GM18499 (cell line): ENCODE results near the gene CDHR2.

Experiments used
- ATAC-seq: cut with Tn5 transposase; IDR thresholded peaks from one replicate; pipeline ENCODE4 v1.9.1; 2021; ENCODE audit warnings: moderate number of reproducible peaks; ENCODE audit not compliant: insufficient read depth, unreplicated experiment

CDHR2 gene, protein sequence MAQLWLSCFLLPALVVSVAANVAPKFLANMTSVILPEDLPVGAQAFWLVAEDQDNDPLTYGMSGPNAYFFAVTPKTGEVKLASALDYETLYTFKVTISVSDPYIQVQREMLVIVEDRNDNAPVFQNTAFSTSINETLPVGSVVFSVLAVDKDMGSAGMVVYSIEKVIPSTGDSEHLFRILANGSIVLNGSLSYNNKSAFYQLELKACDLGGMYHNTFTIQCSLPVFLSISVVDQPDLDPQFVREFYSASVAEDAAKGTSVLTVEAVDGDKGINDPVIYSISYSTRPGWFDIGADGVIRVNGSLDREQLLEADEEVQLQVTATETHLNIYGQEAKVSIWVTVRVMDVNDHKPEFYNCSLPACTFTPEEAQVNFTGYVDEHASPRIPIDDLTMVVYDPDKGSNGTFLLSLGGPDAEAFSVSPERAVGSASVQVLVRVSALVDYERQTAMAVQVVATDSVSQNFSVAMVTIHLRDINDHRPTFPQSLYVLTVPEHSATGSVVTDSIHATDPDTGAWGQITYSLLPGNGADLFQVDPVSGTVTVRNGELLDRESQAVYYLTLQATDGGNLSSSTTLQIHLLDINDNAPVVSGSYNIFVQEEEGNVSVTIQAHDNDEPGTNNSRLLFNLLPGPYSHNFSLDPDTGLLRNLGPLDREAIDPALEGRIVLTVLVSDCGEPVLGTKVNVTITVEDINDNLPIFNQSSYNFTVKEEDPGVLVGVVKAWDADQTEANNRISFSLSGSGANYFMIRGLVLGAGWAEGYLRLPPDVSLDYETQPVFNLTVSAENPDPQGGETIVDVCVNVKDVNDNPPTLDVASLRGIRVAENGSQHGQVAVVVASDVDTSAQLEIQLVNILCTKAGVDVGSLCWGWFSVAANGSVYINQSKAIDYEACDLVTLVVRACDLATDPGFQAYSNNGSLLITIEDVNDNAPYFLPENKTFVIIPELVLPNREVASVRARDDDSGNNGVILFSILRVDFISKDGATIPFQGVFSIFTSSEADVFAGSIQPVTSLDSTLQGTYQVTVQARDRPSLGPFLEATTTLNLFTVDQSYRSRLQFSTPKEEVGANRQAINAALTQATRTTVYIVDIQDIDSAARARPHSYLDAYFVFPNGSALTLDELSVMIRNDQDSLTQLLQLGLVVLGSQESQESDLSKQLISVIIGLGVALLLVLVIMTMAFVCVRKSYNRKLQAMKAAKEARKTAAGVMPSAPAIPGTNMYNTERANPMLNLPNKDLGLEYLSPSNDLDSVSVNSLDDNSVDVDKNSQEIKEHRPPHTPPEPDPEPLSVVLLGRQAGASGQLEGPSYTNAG (N-terminal part only)

DNA sequence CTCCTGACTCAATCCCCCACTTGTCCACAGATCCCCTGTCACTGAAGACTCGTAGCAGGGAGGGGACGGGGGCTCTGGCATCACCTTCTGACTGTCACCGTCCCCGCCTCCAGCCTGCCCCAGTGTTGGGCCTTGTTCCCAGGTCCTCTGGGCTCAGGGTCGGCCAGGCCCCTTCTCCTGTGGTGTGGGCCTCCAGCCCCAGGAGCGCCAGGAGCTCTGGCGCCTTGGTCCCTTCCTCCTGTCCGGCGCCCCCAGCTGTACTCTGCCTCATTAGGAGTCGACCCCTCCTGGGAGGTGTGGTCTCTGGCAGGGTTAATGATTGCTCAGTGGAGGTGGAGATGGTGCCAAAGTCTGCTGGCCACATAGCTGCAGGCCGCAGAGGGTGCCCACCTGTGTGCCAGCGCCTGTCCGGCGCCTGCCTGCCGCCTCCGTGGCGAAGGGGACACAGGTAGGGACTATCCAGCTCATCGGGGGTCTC lies at the start of gene CDHR2:
Gene CDHR2 (plus strand): TSS at position 376 of the 478 bp plus-strand sequence. CDS start 16,011 bp downstream, outside the sequence.
- no peak for ATAC-seq

DNA sequence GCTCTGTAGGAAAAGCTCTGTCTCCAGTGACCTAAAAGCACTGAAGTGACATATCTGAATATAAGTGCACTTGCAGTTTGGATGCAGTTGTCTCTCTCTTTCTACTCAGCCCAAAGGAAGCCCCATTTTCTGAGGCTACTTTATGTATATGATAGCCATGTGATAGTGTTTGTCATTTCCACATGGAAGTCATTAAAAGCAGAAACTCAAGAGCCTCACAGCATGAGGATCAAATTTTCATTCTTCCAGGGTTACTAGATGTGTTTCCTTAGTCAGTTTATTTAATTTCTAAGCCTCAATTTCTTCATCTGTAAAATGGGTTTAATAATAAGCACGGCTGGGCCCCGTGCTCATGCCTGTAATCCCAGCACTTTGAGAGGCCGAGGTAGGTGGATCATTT lies 48.6 kb upstream of the CDHR2 start:
- ATAC-seq, result no peak

DNA sequence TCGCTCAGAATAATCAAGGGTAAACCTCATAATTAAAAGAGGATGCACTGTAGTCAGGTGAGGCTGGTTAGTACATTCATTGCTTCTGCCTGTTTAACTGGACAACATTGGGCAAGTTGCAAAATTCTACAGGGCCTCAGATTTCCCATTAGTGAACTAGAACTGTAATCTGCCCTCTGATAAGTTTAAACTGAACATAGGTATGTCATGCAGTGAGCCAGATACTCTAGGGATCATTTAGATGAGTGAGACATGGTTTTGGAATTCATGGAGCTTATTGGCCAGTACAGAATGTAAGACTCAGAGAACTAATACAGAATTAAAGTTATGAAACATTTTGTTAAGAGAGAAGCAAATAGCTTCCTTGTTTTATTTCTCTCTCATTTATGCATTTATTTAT lies 47.8 kb upstream of the CDHR2 start:
- no peak for ATAC-seq

DNA sequence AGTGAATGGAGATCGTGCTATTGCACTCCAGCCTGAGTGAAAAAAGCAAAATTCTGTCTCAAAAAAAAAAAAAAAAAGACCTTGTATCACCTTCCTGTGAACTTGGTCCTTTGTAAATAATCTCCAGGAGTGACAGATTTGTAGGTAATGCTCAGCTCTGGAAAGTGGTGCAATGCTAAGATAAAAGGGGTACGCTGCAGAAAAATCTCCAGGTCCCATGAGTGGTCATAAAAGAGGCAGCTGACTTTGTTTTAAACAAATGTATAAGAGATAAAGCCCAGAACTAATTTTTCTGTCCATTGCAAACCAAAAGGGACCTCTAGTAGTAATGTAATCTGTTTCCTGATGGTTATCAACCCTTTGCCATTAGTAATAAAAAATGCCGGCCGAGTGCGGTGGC lies 45.6 kb upstream of the CDHR2 start:
- ATAC-seq, result no peak

DNA sequence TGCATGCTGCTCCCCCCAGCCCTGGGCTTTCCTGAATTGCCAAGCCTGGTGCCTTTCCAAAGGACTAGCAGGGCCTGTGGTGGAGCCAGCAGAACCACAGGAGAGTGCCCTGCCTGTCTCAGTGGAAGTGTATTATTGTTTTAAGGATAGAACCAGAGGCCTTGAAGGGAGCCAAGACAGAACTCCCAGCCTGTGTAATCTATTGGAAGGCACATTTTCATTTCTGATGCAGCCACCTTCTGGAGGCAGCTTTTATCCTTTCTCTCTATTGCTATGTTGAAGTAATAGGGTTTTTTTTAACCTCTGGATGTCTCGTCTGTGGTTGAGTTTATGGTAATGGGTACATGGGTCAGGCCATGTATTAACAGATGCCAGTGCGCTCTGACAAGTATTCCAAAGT lies 41.2 kb upstream of the CDHR2 start:
- no peak for ATAC-seq

- ATAC-seq, result no peak
Measured at GRCh38 chr5:176508603-176509002, 40.5 kb upstream of the CDHR2 start.

DNA sequence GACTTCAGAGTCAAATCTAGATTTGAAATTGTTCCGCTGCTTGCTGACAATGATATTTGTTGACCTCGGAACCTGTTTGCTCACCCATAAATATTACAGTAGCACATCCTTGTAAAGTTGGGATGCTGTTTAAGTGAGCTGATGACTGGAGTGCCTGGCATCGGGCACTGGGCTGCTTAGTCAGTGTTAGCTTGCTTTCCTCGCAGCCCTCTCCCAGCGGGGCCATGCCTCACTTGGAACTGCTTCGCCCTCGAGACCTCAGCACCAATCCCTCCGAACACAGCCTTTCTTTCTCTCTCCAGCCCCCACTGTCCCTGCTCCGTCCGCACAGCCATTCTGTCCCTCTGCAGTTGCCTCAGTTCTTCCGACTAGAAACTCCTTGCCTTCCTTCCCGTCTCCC lies 35.4 kb upstream of the CDHR2 start:
- no peak for ATAC-seq

DNA sequence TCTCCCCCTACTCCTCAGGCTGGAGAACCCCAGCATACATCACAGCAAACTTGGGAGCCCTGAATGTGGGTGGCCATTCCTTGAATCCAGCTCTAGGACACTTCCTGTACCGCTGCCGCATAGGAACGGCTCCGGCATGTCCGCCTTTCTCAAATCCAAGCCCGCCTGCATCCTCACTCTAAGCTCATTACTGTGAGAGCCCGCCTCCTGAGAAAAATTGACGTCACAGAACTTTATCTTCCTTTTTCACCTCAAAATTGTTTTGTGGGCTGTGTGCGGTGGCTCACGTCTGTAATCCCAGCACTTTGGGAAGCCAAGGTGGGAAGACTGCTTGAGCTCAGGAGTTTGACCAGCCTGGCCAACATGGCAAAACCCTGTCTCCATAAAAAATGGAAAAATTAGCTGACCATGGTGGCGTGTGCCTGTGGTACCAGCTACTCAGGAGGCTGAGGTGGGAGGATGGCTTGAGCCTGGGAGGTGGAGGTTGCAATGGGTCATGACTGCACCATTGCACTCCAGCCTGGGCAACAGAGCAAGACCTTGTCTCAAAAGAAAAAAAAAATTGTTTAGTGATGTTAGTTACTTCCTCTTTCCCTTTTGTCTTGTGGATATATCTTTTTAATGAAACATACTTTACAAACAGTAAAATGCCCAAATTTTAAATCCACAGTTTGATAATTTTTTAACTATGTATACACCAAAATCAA lies 34.7 kb upstream of the CDHR2 start:
- ATAC-seq, result no peak

DNA sequence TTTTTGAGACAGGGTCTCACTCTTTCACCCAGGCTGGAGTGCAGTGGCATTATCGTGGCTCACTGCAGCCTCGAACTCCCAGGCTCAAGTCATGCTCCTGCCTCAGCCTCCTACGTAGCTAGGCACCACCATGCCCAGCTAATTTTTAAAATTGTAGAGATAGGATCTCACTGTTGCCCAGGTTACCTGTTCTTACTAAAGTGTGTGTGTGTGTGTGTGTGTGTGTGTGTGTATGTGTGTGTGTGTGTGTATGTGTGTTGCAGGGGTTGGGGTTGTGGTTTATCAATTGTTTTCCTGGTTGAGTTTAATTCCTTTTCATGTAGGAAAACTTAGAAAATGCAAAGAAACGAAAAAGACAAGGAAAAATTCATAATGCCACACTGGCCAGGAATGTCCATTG lies 33.7 kb upstream of the CDHR2 start:
- no peak for ATAC-seq

- no peak for ATAC-seq
Measured at GRCh38 chr5:176517053-176517661, 32.0 kb upstream of the CDHR2 start.

DNA sequence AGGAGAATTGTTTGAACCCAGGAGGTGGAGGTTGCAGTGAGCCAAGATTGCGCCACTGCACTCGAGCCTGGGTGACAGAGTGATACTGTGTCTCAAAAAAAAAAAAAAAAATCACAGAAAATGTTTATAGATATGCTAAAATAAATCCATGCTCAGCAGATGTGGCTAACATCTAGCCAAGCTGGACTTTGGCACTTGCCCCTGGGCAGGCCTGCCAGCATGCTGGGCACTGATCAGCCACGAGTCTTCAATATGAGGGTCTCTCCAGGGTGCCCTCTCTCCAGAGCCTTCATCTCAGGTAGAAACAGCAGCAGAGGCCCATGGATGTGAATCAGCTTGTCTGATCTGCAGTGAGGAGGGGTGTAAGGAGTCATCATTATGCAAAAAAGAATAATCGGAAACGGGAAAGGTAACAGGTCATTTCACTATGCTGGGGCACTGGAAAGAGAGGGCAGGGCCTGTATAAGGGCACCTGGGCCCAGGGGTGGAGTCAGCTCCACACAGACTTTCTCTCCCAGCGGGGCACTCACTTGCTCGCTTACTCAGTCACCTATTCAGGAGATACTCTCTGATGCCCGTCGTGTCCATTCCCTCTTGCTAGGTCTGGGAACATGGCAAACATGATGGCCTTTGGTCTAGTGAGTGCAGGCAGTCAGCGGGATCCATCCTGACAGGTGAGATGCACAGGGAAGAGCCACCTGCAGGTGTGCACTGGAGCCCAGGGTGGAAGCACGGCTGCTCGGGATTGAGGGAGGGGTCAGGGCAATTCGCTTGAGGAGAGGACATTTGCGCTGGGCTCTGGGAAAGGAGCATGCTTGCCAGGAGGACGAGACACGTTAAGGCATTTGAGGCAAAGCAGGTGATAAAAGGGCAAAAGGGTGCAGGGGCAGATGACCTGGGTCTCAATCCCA lies 29.1 kb upstream of the CDHR2 start:
- no peak for ATAC-seq

DNA sequence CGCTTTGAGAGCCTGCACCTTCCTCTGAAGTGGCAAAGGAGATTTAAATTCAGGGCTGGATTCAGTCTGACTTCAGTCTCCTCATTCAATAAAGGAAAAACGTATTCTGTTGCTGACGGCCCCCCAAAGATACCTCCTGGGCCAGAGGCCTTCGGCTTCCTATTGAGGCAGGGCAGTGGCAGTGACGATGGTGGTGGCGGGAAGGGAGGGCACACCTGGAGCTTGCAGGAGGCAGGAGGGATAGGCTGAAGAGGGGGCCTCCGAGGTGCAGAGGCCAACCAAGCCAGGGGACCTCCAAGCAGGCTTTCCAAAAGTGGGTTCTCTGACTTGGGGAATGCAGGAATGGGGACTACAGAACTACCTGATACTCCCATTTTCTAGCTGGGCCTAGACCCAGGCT lies 27.9 kb upstream of the CDHR2 start:
- ATAC-seq, result no peak

- no peak for ATAC-seq
Measured at GRCh38 chr5:176521699-176522263, 27.4 kb upstream of the CDHR2 start.

DNA sequence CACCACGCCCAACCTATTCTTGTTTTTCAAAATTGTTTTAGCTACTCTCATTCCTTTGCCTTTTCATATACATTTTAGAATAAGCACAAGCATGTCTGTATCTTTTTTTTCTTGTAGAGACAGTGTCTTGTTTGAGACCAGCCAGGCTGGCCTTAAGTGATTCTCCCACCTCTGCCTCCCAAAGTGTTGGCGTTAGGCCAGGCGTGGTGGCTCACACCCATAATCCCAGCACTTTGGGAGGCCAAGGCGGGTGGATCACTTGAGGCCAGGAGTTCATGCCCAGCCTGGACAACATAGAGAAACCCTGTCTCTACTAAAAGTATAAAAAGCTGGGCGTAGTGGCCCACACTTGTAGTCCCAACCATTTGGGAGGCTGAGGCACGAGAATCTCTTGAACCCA lies 25.0 kb upstream of the CDHR2 start:
- no peak for ATAC-seq

- ATAC-seq, result no peak
Measured at GRCh38 chr5:176524987-176525386, 24.2 kb upstream of the CDHR2 start.

- no peak for ATAC-seq
Measured at GRCh38 chr5:176525677-176526076, 23.5 kb upstream of the CDHR2 start.

DNA sequence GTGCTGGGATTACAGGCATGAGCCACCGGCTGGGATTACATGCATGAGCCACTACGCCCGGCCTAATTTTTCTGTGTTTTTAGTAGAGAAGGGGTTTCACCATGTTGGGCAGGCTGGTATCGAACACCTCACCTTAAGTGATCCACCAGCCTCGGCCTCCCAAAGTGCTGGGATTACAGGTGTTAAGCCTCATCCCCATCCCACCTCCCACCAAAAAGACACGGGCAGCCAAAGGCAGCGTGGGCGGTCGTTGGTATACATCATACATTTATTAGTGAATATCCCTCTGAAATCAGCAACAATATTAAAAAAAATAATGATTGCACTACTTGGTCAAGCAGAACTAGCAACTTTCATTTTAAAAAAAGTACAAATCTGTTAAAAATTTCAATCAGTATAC lies 22.7 kb upstream of the CDHR2 start:
- ATAC-seq, result no peak
